HepG2 (cell line): Measurements from ENCODE around the gene HSD17B11. TPM values are rescaled to one million over a fixed set of nuclear protein-coding genes. Genes with fewer than 3 reads are reported as not detected.

Experiments
- ATAC-seq: fragments of 200-7000 bp; cut with Tn5 transposase; 3 replicates; pipeline ENCODE4 v1.9.1; 2020; ENCODE audit warnings: mild to moderate bottlenecking, moderate library complexity
- BruUV-seq: library from RNA; stranded (reverse); fragments of 400-500 nt; replicated peaks from 2 replicates; lab custom pipeline; 2021; lab: Mats Ljungman, UMichigan
- CTCF ChIA-PET: fragments of 300-600 bp; formaldehyde crosslinking; extraction: SDS; loops from one replicate; lab custom pipeline; 2021; ENCODE audit warnings: low total read pairs, inconsistent platforms, low intra/inter-chr PET ratio; lab: Yijun Ruan, JAX
- POLR2A ChIA-PET: fragments of 350-600 bp; sonication (Branson Sonifier 250); formaldehyde crosslinking; loops from one replicate; lab custom pipeline; 2020; ENCODE audit warnings: antibody characterized with exemption, inconsistent platforms; lab: Yijun Ruan, JAX
- DNase-seq: peaks from one replicate; pipeline ENCODE4 v3.0.0-alpha.2; 2015; ENCODE audit warnings: low spot score
- FAIRE-seq: peaks from 3 replicates; lab custom pipeline; 2011; peaks lifted over from hg19 to GRCh38; lab: Jason Lieb, UNC
- H2AFZ ChIP-seq: one replicate; pipeline ENCODE4 v1.6.1; 2011; ENCODE audit warnings: low read length, inconsistent platforms
- H3K27ac ChIP-seq: fragments of 300-600 bp; 3 replicates; pipeline ENCODE4 v1.8.0; 2011; ENCODE audit warnings: mixed run types, mild to moderate bottlenecking, mixed read lengths, low read length, inconsistent platforms; ENCODE audit not compliant: insufficient read depth; ENCODE audit errors: extremely low read length
- H3K27me3 ChIP-seq, 2 experiments: fragments of 200-600 bp in 1 of 2; 2 replicates in 1 of 2; 3 replicates in 1 of 2; pipeline versions ENCODE4 v1.6.0 to v1.8.0; 2011; ENCODE audit warnings: low read length in 2 of 2, mild to moderate bottlenecking in 2 of 2, moderate library complexity in 2 of 2, inconsistent platforms in 1 of 2; ENCODE audit not compliant: insufficient read depth in 2 of 2, control insufficient read depth in 1 of 2
- H3K36me3 ChIP-seq, 2 experiments: fragments of 200-600 bp in 1 of 2; replicated peaks in 1 of 2; 2 replicates in 1 of 2; 3 replicates in 1 of 2; pipeline versions ENCODE4 v1.5.1 to v1.8.0; 2011; ENCODE audit warnings: low read length in 2 of 2, inconsistent platforms in 1 of 2; ENCODE audit not compliant: insufficient read depth in 2 of 2, control insufficient read depth in 1 of 2
- H3K4me1 ChIP-seq: 2 replicates; pipeline ENCODE4 v1.5.1; 2012; ENCODE audit warnings: low read length, inconsistent platforms; ENCODE audit not compliant: insufficient read depth
- H3K4me2 ChIP-seq: 2 replicates; pipeline ENCODE4 v1.6.0; 2011; ENCODE audit warnings: low read depth, low read length, inconsistent platforms
- H3K4me3 ChIP-seq, 3 experiments: fragments of 200-600 bp in 1 of 3; sonication (generic), shearing (Covaris generic) in 1 of 3; replicated peaks in 1 of 3; 2 replicates each; pipeline ENCODE4 v1.5.1; 2011 to 2016; ENCODE audit warnings: low read length in 3 of 3, inconsistent platforms in 2 of 3, low read depth in 2 of 3, mild to moderate bottlenecking in 2 of 3, control low read depth in 1 of 3, mixed read lengths in 1 of 3; ENCODE audit not compliant: insufficient read depth in 1 of 3
- H3K79me2 ChIP-seq: one replicate; pipeline ENCODE4 v1.6.1; 2011; ENCODE audit warnings: low read length, inconsistent platforms; ENCODE audit not compliant: insufficient read depth
- H3K9ac ChIP-seq: 2 replicates; pipeline ENCODE4 v1.6.0; 2011; ENCODE audit warnings: mild to moderate bottlenecking, low read depth, low read length, inconsistent platforms; ENCODE audit not compliant: insufficient read depth
- H3K9me3 ChIP-seq: 2 replicates; pipeline ENCODE4 v1.5.1; 2012; ENCODE audit warnings: mild to moderate bottlenecking, low read length
- H4K20me1 ChIP-seq: 2 replicates; pipeline ENCODE4 v1.6.0; 2011; ENCODE audit warnings: inconsistent platforms, mild to moderate bottlenecking, low read length, moderate library complexity; ENCODE audit not compliant: insufficient read depth
- HNF4G ChIP-seq, 2 experiments: sonication (generic) in 1 of 2; formaldehyde crosslinking in 1 of 2; IDR thresholded peaks; 2 replicates each; pipeline versions ENCODE4 v1.4.0 to v1.6.1; 2011 to 2020; ENCODE audit warnings: borderline replicate concordance in 2 of 2, low read depth in 2 of 2, mild to moderate bottlenecking in 2 of 2, low read length in 1 of 2, missing genetic modification reagents in 1 of 2, moderate library complexity in 1 of 2
- HOXA5 ChIP-seq: sonication (generic); formaldehyde crosslinking; IDR thresholded peaks from 2 replicates; pipeline ENCODE4 v1.4.0; 2020; ENCODE audit warnings: missing genetic modification reagents
- ISL2 ChIP-seq: sonication (generic); formaldehyde crosslinking; IDR thresholded peaks from 2 replicates; pipeline ENCODE4 v1.5.0; 2020; ENCODE audit warnings: missing genetic modification reagents
- KLF12 ChIP-seq: sonication (generic); formaldehyde crosslinking; IDR thresholded peaks from 2 replicates; pipeline ENCODE4 v1.4.0; 2020; ENCODE audit warnings: missing genetic modification reagents, borderline replicate concordance
- NCOA5 ChIP-seq: sonication (generic); formaldehyde crosslinking; IDR thresholded peaks from 2 replicates; pipeline ENCODE4 v1.4.0; 2020; ENCODE audit warnings: missing genetic modification reagents
- PAX8 ChIP-seq: sonication (generic); formaldehyde crosslinking; IDR thresholded peaks from 2 replicates; pipeline ENCODE4 v1.8.0; 2022; ENCODE audit warnings: mild to moderate bottlenecking, missing genetic modification reagents, borderline replicate concordance
- RBM39 ChIP-seq: fragments of 200-400 bp; formaldehyde crosslinking; IDR thresholded peaks from one replicate; pipeline ENCODE4 v1.6.1; 2018; ENCODE audit warnings: antibody characterized with exemption, mild to moderate bottlenecking, low read depth, low read length; ENCODE audit not compliant: poor library complexity, severe bottlenecking
- RFX1 ChIP-seq: fragments of 450-650 bp; IDR thresholded peaks from 2 replicates; pipeline ENCODE4 v1.6.1; 2017
- SMAD3 ChIP-seq: sonication (generic); formaldehyde crosslinking; IDR thresholded peaks from 2 replicates; pipeline ENCODE4 v1.4.0; 2020; ENCODE audit warnings: missing genetic modification reagents
- SP1 ChIP-seq, 2 experiments: fragments of 450-650 bp in 1 of 2; sonication (generic) in 1 of 2; formaldehyde crosslinking in 1 of 2; IDR thresholded peaks; 2 replicates each; pipeline versions ENCODE4 v1.4.0 to v1.6.1; 2016 to 2020; ENCODE audit warnings: missing genetic modification reagents in 1 of 2
- TFDP2 ChIP-seq: sonication (generic); formaldehyde crosslinking; IDR thresholded peaks from 2 replicates; pipeline ENCODE4 v1.4.0; 2020; ENCODE audit warnings: missing genetic modification reagents
- ZFP91 ChIP-seq: sonication (generic); formaldehyde crosslinking; IDR thresholded peaks from 2 replicates; pipeline ENCODE4 v1.9.0; 2022; ENCODE audit warnings: missing genetic modification reagents, mild to moderate bottlenecking, borderline replicate concordance
- ZNF337 ChIP-seq: sonication (generic); formaldehyde crosslinking; IDR thresholded peaks from 2 replicates; pipeline ENCODE4 v1.5.1; 2020; ENCODE audit warnings: missing genetic modification reagents, low read depth, mild to moderate bottlenecking, borderline replicate concordance
- ZNF614 ChIP-seq: IDR thresholded peaks from 2 replicates; pipeline ENCODE4 v1.6.1; 2018; ENCODE audit warnings: missing biosample characterization, missing genetic modification reagents, inconsistent platforms, borderline replicate concordance
- ZNF7 ChIP-seq: IDR thresholded peaks from 2 replicates; pipeline ENCODE4 v1.6.1; 2016; ENCODE audit warnings: missing biosample characterization, missing genetic modification reagents
- ZNF766 ChIP-seq: sonication (generic); formaldehyde crosslinking; IDR thresholded peaks from 2 replicates; pipeline ENCODE4 v1.5.0; 2020; ENCODE audit warnings: missing genetic modification reagents, borderline replicate concordance
- ZNF777 ChIP-seq: sonication (generic); formaldehyde crosslinking; IDR thresholded peaks from 2 replicates; pipeline ENCODE4 v1.4.0; 2020; ENCODE audit warnings: missing genetic modification reagents
- ZNF816 ChIP-seq: sonication (generic); formaldehyde crosslinking; IDR thresholded peaks from 2 replicates; pipeline ENCODE4 v1.8.0; 2022; ENCODE audit warnings: missing genetic modification reagents, mild to moderate bottlenecking, borderline replicate concordance
- ZSCAN22 ChIP-seq: sonication (generic); formaldehyde crosslinking; IDR thresholded peaks from 2 replicates; pipeline ENCODE4 v1.4.0; 2020; ENCODE audit warnings: mild to moderate bottlenecking, missing genetic modification reagents
- WGBS: methylation state at CpG from one replicate; pipeline ENCODE4 v1.1.6; 2017; ENCODE audit warnings: low lambda C conversion rate; 5-methylcytosine and 5-hydroxymethylcytosine counted together
- in situ Hi-C: cut with HindIII; loops from 2 replicates; pipeline ENCODE4 v1.10.0; 2017; ENCODE audit warnings: low pct_unique_long_range_greater_than_20kb; ENCODE audit not compliant: extremely low pct_ligation_motif_present
- intact Hi-C: fragments of 100-400 bp; cut with micrococcal nuclease; formaldehyde crosslinking; loops from one replicate; pipeline ENCODE4 v1.10.0; 2022; ENCODE audit not compliant: unreplicated experiment
- polyA plus RNA-seq, 8 experiments: library from polyadenylated mRNA; depleted of rRNA in 3 of 8; stranded (reverse) in 7 of 8; unstranded in 1 of 8; fragments of >200 nt; fragmentation: Illumina TruSeq in 4 of 8; extraction: Trizol in 4 of 8; gene quantifications; 2 replicates each; pipeline versions ENCODE4 v1.2.1 to v1.2.3, GENCODE V29; 2011 to 2016; ENCODE audit warnings: low read depth in 4 of 8, missing spikeins in 1 of 8, mixed read lengths in 1 of 8; ENCODE audit not compliant: insufficient read depth in 1 of 8
- total RNA-seq, 5 experiments: library from RNA; depleted of rRNA; stranded (reverse); fragments of >200 nt; fragmentation: Illumina TruSeq; extraction: Trizol; gene quantifications; 2 replicates each; pipeline ENCODE4 v1.2.3, GENCODE V29; 2016; ENCODE audit warnings: low read depth in 1 of 5
- TF ChIP-seq, protein P1 (sequence below): sonication (generic); formaldehyde crosslinking; IDR thresholded peaks from 2 replicates; pipeline ENCODE4 v1.5.0; 2020; ENCODE audit warnings: mild to moderate bottlenecking, missing genetic modification reagents

HSD17B11 gene
- total and polyA plus RNA-seq, 2 of the 13 experiments (the other 11 are each of a cell fraction or from before 2014, with no cell fraction given) = 121 to 158 TPM

DNA sequence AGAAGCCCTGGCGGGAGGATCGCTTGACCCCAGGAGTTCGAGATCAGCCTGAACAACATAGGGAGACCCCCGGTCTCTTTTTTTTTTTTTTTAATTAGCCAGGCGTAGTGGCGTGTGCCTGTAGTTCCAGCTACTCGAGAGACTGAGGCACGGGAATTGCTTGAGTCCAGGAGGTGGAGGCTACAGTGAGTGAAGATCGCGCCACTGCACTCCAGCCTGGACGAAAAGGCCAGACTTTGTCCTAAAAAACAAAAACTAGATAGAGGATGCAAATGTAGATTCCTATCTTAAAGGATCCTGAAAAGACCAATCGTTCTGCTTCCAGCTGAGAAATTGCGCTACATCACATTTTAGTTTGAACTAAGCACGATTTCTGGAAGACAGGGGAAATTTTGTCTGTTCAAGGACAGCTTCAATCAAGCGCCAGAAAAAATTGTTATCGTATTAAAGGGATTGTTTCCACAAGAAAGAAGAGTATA, 627 bp upstream of the HSD17B11 start:
- ChIA-PET CTCF (no interaction called here), POLR2A (interaction anchor here (0.7 to 8.1 kb wide), 10 partner anchors 9 to 172 kb away, joined by 3 to 172 read pairs (median 6); partner anchors contain the start of genes KLHL8 and NUDT9)
- Histone ChIP-seq H3K27me3 (no peaks in the 10 kb centered on the region; a peak in 1 of 5 replicates), H2AFZ (peak overlapping the region; percentile 49), H3K27ac (peak overlapping the region; percentile 87), H3K79me2 (peaks cover 44% of the 10 kb centered on the region), H3K36me3 (0 out of 5 replicates have a peak, but pooled peaks cover 0 to 3% of the 10 kb centered on the region in 2 experiments), H3K4me2 (peak overlapping the region; percentile 93), H3K9me3 (no peaks in the 10 kb centered on the region), H3K4me3 (peak overlapping the region; percentile 81 to 93 (median 88)), H4K20me1 (peaks cover 27% of the 10 kb centered on the region), H3K9ac (peak overlapping the region; percentile 84), H3K4me1 (peaks cover 25% of the 10 kb centered on the region)
- ATAC-seq = peak; percentile 39
- in situ Hi-C loops = no loop called here
- DNase-seq = no peak
- FAIRE-seq = no peak
- no TSS peak for BruUV-seq
- intact Hi-C loops = loop anchor here (1.0 kb wide), 2 partner anchors 18 to 31 kb away; partner anchors contain the start of gene NUDT9
- 3% methylated on average over 14 of the region's 16 CpGs for WGBS
- TF ChIP-seq HOXA5 (CRISPR knock-in tag) (no peak), TFDP2 (CRISPR knock-in tag) (no peak), ZSCAN22 (no peak), HNF4G (IDR thresholded peaks at IDR 0.05; ENCODE audit: borderline replicate concordance, low read depth, low read length) (no peak), HNF4G (CRISPR knock-in tag; IDR thresholded peaks at IDR 0.05; ENCODE audit: borderline replicate concordance, low read depth) (no peak), SP1 (IDR thresholded peaks at IDR 0.05) (no peak), SP1 (CRISPR knock-in tag; IDR thresholded peaks at IDR 0.05) (no peak), KLF12 (CRISPR knock-in tag) (0 out of 2 replicates have a peak, but pooled peaks have one; percentile 2), RBM39 (no peak), PAX8 (CRISPR knock-in tag) (no peak), SMAD3 (CRISPR knock-in tag) (no peak), ZNF337 (CRISPR knock-in tag) (no peak), ZFP91 (CRISPR knock-in tag) (0 out of 2 replicates have a peak, but pooled peaks have one; percentile 27), ZNF816 (CRISPR knock-in tag) (no peak), ZNF777 (CRISPR knock-in tag) (no peak), RFX1 (no peak), NCOA5 (CRISPR knock-in tag) (no peak), ZNF7 (CRISPR knock-in tag) (no peak), ISL2 (CRISPR knock-in tag) (no peak), ZNF766 (CRISPR knock-in tag) (no peak), ZNF614 (CRISPR knock-in tag) (no peak)
- TF ChIP-seq, protein P1, sequence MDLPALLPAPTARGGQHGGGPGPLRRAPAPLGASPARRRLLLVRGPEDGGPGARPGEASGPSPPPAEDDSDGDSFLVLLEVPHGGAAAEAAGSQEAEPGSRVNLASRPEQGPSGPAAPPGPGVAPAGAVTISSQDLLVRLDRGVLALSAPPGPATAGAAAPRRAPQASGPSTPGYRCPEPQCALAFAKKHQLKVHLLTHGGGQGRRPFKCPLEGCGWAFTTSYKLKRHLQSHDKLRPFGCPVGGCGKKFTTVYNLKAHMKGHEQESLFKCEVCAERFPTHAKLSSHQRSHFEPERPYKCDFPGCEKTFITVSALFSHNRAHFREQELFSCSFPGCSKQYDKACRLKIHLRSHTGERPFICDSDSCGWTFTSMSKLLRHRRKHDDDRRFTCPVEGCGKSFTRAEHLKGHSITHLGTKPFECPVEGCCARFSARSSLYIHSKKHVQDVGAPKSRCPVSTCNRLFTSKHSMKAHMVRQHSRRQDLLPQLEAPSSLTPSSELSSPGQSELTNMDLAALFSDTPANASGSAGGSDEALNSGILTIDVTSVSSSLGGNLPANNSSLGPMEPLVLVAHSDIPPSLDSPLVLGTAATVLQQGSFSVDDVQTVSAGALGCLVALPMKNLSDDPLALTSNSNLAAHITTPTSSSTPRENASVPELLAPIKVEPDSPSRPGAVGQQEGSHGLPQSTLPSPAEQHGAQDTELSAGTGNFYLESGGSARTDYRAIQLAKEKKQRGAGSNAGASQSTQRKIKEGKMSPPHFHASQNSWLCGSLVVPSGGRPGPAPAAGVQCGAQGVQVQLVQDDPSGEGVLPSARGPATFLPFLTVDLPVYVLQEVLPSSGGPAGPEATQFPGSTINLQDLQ (CRISPR knock-in tag) = no peak
